ENCODE data around the gene ZNF462.
"Not testable (repeated sequence)": the region's sequence is repeated elsewhere in the genome, so short reads cannot be mapped to it uniquely, and the experiment has no call there.

ZNF462 gene

DNA sequence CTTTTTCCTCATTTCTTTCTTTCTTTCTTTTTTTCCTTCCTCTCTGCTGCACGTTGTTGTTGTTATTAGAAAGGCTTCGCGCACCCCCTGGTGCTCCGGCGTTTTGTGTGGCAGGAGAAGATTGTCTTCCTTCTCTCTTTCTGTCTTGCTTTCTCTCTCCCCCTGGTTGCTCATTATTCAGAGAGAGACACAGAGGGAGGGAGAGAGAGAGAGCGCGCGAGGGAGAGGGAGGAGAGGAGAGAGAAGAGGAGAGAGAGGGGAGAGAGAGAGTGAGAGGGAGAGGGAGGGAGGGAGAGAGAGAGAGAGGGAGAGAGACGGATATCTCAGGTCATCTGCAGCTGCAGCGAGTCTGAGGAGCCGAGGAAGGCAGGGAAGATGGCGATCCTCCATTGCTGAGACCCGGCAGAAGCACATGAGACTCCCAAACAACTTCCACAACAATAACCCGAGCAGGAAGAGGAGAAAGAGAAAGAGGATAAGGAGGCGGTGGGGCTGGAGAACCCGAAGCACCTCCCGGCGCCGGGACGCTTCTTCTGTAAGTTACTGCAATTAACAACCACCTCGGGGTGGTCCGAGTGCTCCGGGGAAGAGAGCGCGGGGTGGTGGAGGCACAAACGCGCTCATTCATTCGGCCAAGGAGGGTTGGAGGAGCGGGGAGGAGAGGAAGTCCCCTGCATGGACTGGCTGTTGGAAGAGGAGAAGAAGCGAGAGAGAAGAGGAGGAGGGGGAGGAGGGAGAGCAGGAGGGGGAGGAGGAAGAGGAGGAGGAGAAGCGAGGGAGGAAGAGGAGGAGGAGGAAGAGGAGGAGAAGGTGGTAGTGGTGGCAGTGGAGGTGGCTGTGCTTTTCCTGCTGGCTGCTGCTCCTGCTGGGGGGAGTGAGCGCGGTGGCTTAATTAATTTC is at the start of gene ZNF462:
TSS of gene ZNF462 (plus strand) at position 346 of the 900 bp plus-strand sequence. CDS start 60,218 bp downstream, outside the sequence.
- DNase-seq: no peak

- DNase-seq: no peak
These were observed 46.4 kb upstream of the ZNF462 start for GRCh38 chr9:106816524-106816923.

DNA sequence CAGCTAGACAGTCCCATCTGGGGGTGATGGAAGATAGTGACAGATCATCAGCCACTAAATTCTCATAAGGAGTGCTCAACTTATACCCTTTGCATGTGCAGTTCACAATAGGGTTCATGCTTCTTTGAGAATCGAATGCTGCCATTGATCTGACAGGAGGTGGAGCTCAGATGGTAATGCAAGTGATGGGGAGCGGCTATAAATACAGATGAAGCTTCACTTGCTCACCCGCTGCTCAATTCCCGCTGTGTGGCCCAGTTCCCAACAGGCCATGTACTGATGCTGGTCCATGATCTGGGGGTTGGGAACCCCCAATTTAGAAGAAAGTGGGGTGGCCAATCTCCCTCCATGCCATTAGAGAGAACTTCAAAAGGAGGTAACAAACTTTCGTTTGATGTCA is 44.9 kb upstream of the ZNF462 start:
- DNase-seq: no peak

DNA sequence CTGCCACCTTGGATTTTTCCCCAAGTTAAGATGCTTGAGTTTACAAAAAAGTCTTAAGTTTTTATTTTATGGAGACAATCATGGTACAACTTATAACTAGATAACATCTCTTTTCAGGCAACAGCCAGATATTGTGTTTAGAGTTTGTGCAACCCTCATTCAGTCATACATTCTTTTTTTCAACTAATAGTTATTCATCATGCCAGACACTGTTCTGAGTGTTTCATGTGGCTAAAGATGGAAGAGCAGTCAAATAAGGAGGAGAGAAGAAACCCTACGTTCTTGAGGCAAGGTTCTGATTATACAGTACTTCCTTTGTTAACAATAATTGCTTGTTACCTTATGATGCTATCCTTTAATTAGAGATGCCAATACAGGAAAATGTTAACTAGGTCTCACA is 42.1 kb upstream of the ZNF462 start:
- DNase-seq: no peak

- no peak for DNase-seq
These were observed 34.9 kb upstream of the ZNF462 start for GRCh38 chr9:106828070-106828469.

- no peak for DNase-seq
These were observed 34.0 kb upstream of the ZNF462 start for GRCh38 chr9:106828965-106829364.

GRCh38 chr9:106829666-106830408 is 33.1 kb upstream of the ZNF462 start:
- DNase-seq: no peak

GRCh38 chr9:106830527-106831150 is 32.3 kb upstream of the ZNF462 start:
- no peak for DNase-seq

DNA sequence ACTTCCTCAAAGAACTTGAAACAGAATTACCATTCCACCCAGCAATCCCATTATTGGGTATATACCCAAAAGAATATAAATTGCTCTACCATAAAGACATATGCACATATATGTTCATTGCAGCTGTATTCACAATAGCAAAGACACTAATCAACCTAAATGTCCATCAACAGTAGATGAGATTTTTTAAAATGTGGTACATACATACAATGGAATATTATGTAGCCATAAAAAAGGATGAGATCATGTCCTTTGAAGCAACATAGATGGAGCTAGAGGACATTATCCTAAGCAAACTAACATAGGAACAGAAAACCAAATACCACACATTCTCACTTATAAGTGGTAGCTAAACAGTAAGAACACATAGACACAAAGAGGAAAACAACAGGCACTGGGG is 28.1 kb upstream of the ZNF462 start:
- no peak for DNase-seq

DNA sequence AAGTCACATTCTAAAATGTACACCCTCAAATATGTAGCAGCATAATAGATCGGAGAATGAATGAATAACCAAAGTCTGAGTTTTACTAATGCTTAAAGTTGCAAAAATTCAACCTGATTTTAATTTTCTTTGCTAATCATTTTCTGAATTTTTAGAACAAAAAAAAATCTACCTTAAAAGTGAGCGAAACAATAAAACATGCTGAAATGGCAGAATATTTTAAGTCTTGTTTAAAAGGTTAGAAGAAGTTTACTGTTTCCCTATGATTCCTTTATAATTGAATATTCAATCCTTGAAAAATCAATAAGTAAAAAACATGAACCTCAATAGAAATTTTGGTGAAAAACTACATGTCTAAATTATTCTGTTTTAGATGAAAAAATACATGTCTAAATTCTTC is 27.1 kb upstream of the ZNF462 start:
- no peak for DNase-seq

DNA sequence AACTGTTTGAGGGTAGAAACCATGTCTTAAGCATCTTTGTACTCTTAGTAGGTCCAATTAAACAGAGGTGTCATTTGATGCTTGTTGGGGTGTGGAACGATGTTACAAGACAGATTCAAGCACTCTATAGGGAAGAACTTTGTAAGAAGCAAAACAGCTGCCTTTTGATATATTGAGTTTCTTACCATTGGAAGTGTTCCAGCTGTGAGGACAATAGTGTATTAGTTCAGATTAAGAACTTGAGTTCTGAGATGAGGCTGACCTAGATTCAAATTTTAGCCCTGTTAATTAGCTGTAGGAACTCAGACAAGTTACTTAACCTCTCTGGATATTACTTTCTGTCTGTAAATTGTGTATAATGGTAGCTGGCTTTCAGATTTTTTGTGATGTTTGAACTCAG is 19.6 kb upstream of the ZNF462 start:
- DNase-seq: no peak

DNA sequence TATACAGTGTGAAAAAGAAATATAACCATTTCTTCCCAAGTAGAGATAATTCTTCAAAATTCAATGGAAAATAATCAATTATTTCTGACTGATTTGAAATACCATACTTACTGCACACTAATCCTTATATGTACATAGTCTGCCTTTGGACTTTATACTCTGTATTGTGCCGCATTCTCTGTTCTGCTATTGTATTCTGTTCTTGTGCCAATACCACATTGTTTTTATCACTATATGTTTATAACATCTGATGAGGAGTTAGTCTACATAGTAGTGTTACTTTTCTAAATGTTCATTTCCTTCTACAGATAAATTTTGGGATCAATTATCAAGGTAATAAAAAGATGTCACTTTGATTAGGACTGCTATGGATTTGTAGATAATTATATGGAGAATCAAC is 16.7 kb upstream of the ZNF462 start:
- DNase-seq: no peak

- no peak for DNase-seq
These were observed 16.1 kb upstream of the ZNF462 start for GRCh38 chr9:106846857-106847256.

GRCh38 chr9:106851640-106852039 is 11.3 kb upstream of the ZNF462 start:
- not testable (repeated sequence) for DNase-seq

DNA sequence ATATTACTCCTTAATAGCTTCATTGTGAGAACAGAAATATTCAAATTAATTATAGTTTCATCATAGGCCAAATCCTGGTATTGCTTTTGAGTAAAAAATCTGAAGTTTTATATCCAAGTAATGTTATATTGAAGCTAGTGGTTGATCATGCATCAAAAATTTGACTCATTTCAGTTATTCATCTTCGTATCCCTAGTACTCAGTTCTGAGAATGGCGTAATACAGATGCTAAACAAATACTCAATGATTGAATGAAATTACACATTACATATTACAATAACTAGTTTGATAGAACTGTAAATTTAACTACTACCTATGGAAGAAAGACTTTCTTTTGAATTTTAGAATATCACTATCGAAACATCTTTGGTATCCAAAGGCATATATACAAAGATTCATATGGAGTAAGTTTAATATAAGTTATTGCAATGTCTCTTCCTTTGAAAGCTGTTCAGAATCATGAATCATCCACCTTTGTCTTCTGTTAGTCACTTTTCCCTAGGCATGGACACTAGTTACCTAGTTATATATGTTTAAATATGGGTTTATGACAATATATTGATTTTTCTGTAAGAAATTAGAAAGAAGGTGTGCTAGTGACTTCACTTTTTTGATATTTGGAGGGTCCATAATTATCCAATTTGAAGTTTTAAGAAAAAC is 5.0 kb upstream of the ZNF462 start:
- no peak for DNase-seq

DNA sequence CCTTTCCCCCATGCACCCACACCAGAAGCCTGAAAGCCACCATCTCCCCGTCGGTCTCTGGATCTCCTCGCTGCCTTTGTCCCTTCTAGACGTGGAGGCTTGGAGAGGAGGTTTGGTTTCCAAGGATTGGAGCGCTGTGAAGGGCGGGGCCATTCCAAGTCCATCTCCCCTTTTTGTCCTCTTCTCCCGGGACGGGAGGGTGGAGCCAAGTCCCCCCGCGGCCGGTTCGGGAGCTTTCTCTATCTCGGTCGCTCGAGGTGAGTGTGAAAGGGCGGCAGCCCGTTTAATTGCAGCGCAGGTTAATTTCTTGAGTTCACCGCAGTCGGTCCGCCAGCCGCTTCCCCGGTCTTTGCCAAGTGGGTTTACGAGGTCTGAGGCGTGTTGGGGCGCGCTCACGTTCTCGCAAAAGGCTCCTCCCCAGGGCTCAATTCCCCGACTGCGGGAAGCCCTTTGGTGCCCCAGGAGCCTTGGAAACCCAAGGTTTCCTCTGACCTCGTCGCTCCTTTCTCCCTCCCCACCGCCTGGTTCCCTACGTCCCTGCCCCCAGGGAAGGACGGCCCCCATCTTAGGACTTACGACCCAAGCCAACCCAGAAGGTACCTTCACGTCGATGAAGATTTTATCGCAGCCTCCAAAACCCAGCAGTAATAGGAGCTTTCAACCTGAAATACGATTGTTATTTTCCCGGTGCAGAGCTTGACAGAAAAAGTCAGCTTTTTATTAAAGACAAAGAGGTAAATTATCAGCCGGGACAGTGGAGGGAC is 2.8 kb upstream of the ZNF462 start:
- DNase-seq: no peak

DNA sequence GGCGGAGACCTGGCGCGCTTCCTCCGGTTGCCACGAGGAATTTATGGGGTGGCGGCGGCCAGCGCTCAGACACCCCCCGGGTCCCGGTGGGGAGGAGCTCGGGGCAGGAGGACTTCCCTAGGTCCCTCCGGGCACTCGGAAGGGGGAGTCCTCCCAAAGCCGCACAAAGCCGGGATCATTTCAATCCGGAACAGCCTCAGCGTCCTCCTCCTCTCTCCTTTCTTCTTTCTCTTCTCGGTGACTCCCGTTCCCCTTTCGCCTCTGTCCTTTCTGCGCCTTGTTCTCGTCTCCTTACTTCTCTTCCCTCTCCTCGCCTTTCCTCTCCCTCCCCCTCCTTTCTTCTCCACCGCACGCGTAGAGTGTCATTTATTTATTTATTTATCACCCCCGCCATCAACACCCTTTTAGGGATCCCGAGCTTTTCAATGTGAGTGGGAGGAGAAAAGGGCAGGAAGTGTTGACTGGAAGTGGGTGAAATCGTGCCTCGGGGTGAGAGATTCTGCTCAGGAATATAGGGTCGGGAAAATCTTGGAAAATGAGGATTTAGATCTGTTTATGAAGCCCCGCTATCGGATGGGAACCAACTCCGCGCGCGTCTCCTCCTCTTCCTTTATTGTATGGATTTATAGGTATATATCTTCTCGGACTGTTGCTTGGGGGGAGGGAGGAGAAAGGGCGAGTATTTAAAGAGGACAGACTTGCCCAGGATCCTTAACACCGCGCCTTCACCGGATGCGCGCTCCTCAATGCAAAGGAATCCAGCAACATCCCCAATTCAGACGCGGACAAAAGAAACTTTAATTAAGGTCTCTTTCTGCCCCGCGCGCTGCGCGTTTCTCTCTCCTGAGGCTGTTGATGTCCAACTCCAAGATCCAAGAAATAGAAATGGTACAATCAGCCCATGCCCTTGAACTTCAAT is 2.0 kb upstream of the ZNF462 start:
- DNase-seq: no peak

GRCh38 chr9:106861640-106862109 is 1.3 kb upstream of the ZNF462 start:
- DNase-seq: no peak

DNA sequence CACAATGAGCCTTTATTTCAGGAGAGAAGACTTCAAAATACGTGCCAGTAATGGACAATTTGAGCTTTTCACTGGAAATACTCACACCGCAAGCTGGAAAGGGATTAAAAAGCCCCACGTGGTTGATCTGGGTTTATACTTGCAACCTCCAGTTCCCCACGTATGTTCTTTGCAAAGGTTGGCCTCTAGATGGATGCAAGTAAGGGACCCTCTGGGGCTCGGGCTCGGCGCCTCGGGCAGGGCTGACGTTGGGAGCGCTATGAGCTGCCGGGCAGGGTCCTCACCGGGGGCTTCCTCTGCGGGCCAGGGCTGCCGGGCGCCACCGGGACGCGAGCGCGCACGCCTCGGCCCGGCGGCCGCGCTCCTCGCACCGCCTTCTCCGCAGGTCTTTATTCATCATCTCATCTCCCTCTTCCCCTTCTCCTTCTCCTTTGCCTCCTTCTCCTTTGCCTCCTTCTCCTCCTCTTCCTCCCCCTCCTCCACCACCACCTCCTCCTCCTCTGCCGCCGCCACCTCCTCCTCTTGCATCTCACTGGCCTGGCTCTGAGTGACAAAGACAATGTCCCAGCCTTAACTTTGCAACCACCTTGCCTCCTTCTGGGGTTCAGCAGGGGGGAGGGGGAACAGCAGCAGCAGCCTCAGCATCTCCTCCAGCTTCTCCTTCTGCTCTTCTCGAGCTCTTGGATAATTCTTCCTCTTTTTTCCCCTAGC is 701 bp upstream of the ZNF462 start:
- no peak for DNase-seq

Measured in stimulated activated CD4-positive, alpha-beta T cell treated with anti-CD3 and anti-CD28 coated beads, Interleukin-2, amount 100 ng/mL, for 48 hours (primary cell).